ENCODE measurements around the gene PKP1. TPM values are rescaled to one million over a fixed set of nuclear protein-coding genes. Genes with fewer than 3 reads are reported as not detected.

PKP1 gene
- total and polyA plus RNA-seq, 5 donors from 2014 or later: not detected

DNA sequence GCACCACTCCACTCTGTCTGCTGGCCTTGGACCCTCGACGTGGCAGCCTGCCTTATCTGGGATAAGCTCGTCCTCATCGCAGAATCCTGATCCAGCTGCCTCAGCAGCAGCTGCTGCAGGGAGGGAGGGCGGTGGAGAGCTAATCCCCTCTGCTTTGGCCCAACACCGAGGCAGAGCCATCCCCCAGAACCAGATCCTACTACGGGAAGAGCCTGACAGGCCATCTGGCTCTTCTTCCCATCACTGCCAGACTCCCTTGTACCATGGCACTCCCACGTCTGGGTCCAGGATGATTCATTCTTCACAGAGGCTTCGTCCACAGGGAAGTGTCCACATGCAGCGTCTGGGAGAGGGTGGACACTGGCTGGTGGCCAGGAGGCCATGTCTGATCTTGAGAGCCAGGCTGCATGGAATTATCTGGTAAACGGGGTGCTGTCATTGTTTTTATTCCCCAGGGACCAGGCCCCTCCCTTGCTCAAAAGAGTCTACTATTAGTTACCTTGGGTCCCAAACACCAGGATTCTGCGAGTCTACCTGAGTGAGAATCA is 14.6 kb upstream of the PKP1 start:
- Mint-ChIP-seq H3K36me3 (no peaks in the 10 kb centered on the region), H3K4me1 (no peaks in the 10 kb centered on the region), H3K27me3 (peaks cover 30% of the 10 kb centered on the region), H3K4me3 (no peak overlapping the region), H3K9me3 (no peaks in the 10 kb centered on the region), H3K27ac (no peak overlapping the region)
- Histone ChIP-seq H3K27ac (ENCODE audit: insufficient read depth, low read length, poor library complexity, severe bottlenecking) (no peak overlapping the region), H3K27me3 (ENCODE audit: control insufficient read depth, insufficient read depth, low read length) (peaks cover 7% of the 10 kb centered on the region), H3K4me3 (ENCODE audit: low read depth, low read length) (no peak overlapping the region), H3K4me1 (ENCODE audit: control insufficient read depth, insufficient read depth, low read length, poor library complexity, severe bottlenecking) (no peaks in the 10 kb centered on the region), H3K36me3 (ENCODE audit: control insufficient read depth, insufficient read depth, low read length) (no peaks in the 10 kb centered on the region), H3K9me3 (ENCODE audit: control insufficient read depth in 2 of 2, low read length in 2 of 2) (no peaks in the 10 kb centered on the region)
- DNase-seq (no peak), ATAC-seq (ENCODE audit: low read depth in 2 of 2) (no peak)

DNA sequence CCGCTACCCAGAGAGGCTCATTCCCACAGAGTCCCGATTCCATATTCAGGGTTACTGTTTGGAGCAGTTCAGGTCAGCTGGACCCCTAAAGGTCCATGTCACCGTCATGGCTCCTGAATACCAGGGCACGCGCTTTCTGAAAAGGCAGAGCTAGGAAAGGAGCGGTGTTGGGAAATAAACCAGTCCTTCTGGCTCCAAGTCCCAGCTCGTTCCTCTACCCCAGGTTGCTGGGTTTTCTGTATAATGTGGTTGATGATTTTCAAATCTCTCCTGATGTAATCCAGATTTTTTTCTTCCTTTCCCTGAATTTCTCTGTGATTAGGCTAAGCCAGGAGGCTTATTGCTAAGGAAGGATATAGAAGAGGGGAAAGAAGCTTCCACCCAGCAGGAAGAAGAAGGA is 14.0 kb upstream of the PKP1 start:
- H3K9me3 ChIP-seq (ENCODE audit: control insufficient read depth in 2 of 2, low read length in 2 of 2): no peaks in the 10 kb centered on the region
- peaks cover 7% of the 10 kb centered on the region for H3K27me3 ChIP-seq (ENCODE audit: control insufficient read depth, insufficient read depth, low read length)
- no peaks in the 10 kb centered on the region for H3K36me3 ChIP-seq (ENCODE audit: control insufficient read depth, insufficient read depth, low read length)
- no peak overlapping the region for H3K4me3 ChIP-seq (ENCODE audit: low read depth, low read length)
- no peaks in the 10 kb centered on the region for H3K4me1 Mint-ChIP-seq
- H3K4me3 Mint-ChIP-seq: no peak overlapping the region
- DNase-seq (no peak), ATAC-seq (ENCODE audit: low read depth in 2 of 2) (no peak)
- peaks cover 30% of the 10 kb centered on the region for H3K27me3 Mint-ChIP-seq
- H3K9me3 Mint-ChIP-seq: no peaks in the 10 kb centered on the region
- no peak overlapping the region for H3K27ac ChIP-seq (ENCODE audit: insufficient read depth, low read length, poor library complexity, severe bottlenecking)
- no peaks in the 10 kb centered on the region for H3K36me3 Mint-ChIP-seq
- H3K4me1 ChIP-seq (ENCODE audit: control insufficient read depth, insufficient read depth, low read length, poor library complexity, severe bottlenecking): no peaks in the 10 kb centered on the region
- H3K27ac Mint-ChIP-seq: no peak overlapping the region

GRCh38 chr1:201269900-201270410 is 13.4 kb upstream of the PKP1 start:
- H3K27me3 ChIP-seq (ENCODE audit: control insufficient read depth, insufficient read depth, low read length): peaks cover 7% of the 10 kb centered on the region
- Mint-ChIP-seq H3K9me3 (no peaks in the 10 kb centered on the region), H3K27me3 (peaks cover 30% of the 10 kb centered on the region), H3K4me3 (no peak overlapping the region), H3K4me1 (no peaks in the 10 kb centered on the region), H3K27ac (no peak overlapping the region), H3K36me3 (no peaks in the 10 kb centered on the region)
- no peaks in the 10 kb centered on the region for H3K4me1 ChIP-seq (ENCODE audit: control insufficient read depth, insufficient read depth, low read length, poor library complexity, severe bottlenecking)
- no peak for DNase-seq
- no peak overlapping the region for H3K27ac ChIP-seq (ENCODE audit: insufficient read depth, low read length, poor library complexity, severe bottlenecking)
- H3K4me3 ChIP-seq (ENCODE audit: low read depth, low read length): no peak overlapping the region
- H3K36me3 ChIP-seq (ENCODE audit: control insufficient read depth, insufficient read depth, low read length): no peaks in the 10 kb centered on the region
- no peak for ATAC-seq (ENCODE audit: low read depth in 2 of 2)
- no peaks in the 10 kb centered on the region for H3K9me3 ChIP-seq (ENCODE audit: control insufficient read depth in 2 of 2, low read length in 2 of 2)

DNA sequence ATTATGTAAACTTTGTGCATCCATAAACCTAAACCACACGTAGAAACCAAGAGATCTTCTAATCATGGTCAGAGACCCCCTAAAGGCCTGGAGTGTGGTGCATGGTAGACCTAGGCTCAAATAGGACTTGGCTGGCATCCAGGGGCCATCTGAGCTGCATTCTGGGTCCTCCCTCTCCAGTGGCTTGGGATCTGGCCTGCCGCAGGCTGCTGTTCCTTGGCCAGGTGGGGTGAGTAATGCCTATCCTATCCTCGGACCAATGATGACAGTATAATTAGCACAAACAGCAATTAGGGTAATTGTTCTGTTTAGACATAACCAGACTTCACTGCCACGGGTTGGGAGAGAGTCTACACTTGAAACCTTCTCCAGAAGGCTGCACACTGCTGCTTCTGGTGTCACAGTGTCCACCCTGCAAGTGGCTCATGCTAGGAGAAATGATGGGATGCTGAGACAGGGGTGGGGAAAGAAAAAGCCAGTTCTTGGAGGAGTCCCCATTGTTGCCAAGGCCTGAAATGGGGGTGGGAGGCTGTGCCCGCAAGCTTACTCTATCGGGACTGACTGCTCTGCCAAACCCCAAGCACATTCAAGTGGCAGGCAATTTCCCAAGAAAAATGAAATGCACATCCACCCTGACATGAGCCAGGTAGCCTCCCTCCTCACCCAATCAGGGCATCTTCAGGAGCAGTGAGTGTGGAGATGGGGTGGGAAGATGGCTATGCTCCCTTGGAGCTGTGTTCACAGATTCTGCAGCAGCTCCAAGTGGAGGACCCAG is 12.5 kb upstream of the PKP1 start:
- H3K36me3 ChIP-seq (ENCODE audit: control insufficient read depth, insufficient read depth, low read length): no peaks in the 10 kb centered on the region
- ATAC-seq (ENCODE audit: low read depth in 2 of 2) (no peak), DNase-seq (no peak)
- Mint-ChIP-seq H3K9me3 (no peaks in the 10 kb centered on the region), H3K4me3 (no peak overlapping the region), H3K36me3 (no peaks in the 10 kb centered on the region), H3K4me1 (no peaks in the 10 kb centered on the region), H3K27ac (no peak overlapping the region), H3K27me3 (peaks cover 25% of the 10 kb centered on the region)
- H3K9me3 ChIP-seq (ENCODE audit: control insufficient read depth in 2 of 2, low read length in 2 of 2): no peaks in the 10 kb centered on the region
- H3K4me3 ChIP-seq (ENCODE audit: low read depth, low read length): no peak overlapping the region
- H3K27me3 ChIP-seq (ENCODE audit: control insufficient read depth, insufficient read depth, low read length): peaks cover 7% of the 10 kb centered on the region
- no peaks in the 10 kb centered on the region for H3K4me1 ChIP-seq (ENCODE audit: control insufficient read depth, insufficient read depth, low read length, poor library complexity, severe bottlenecking)
- H3K27ac ChIP-seq (ENCODE audit: insufficient read depth, low read length, poor library complexity, severe bottlenecking): no peak overlapping the region

- Histone ChIP-seq H3K27me3 (ENCODE audit: control insufficient read depth, insufficient read depth, low read length) (no peaks in the 10 kb centered on the region), H3K9me3 (ENCODE audit: control insufficient read depth in 2 of 2, low read length in 2 of 2) (no peaks in the 10 kb centered on the region), H3K27ac (ENCODE audit: insufficient read depth, low read length, poor library complexity, severe bottlenecking) (no peak overlapping the region), H3K36me3 (ENCODE audit: control insufficient read depth, insufficient read depth, low read length) (no peaks in the 10 kb centered on the region), H3K4me1 (ENCODE audit: control insufficient read depth, insufficient read depth, low read length, poor library complexity, severe bottlenecking) (no peaks in the 10 kb centered on the region), H3K4me3 (ENCODE audit: low read depth, low read length) (no peak overlapping the region)
- H3K27me3 Mint-ChIP-seq: peaks cover 5% of the 10 kb centered on the region
- no peak overlapping the region for H3K4me3 Mint-ChIP-seq
- no peak overlapping the region for H3K27ac Mint-ChIP-seq
- H3K4me1 Mint-ChIP-seq: no peaks in the 10 kb centered on the region
- peaks cover 0 to under 1% (median 0%) of the 10 kb centered on the region in 7 donors for H3K9me3 Mint-ChIP-seq
- H3K36me3 Mint-ChIP-seq: no peaks in the 10 kb centered on the region
- no peak for ATAC-seq (ENCODE audit: low read depth in 2 of 2)
- DNase-seq: no peak
Measured at GRCh38 chr1:201272799-201273198, 10.5 kb upstream of the PKP1 start.

DNA sequence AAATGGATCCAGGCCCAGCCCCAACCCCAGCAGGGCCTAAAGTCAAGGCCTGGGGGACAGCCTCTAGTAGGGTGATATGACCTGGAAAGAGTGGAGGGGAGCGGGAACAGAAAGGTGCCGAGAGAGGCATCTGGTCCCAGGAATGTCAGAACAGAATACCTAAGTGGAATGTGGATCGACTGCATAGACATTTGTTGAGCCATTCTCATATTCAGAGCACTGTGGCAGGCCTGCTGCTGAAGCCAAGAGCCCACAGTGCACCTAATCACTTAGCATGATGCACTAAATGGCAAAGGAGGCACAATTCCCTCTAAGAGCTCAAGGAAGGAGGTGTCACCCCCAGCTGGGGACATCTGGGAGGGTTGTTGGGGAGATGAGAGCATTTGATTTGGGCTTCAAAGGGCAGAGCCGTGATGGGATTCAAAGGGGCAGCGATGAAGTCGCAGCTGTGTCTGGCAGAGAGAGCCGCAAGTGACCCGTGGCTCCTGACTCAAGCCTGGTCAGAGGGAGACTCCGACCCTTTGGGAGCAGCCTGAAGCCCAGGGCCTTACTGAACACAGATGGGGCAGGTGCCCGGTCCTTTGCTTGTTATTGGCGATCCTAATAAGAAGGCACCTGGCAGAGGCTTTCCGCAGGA is 8.6 kb upstream of the PKP1 start:
- H3K27me3 Mint-ChIP-seq: no peaks in the 10 kb centered on the region

DNA sequence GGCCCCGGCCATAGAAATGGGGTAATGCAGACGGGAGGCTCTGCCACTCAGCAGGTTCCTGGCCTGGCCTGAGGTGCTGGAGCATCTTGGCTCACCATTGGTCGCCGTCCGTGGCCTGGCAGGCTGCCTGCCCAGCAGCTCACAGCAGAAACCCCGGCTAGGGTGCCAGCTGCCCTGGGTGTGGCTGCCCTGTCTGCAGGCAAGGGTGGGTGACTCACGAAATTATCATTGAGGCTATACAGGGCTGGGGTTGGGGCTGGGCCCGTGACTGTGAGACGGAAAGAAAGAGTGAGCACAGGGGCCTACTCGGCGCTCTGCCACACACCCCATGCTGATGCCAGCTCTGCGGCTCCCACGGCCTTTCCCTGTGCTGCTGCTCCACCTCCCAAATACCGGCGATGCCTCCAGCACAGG is 8.0 kb upstream of the PKP1 start:
- Mint-ChIP-seq H3K9me3 (peaks cover 0 to 1% (median 0%) of the 10 kb centered on the region in 7 donors), H3K4me1 (no peaks in the 10 kb centered on the region), H3K27me3 (peaks cover 1% of the 10 kb centered on the region), H3K4me3 (no peak overlapping the region), H3K27ac (no peak overlapping the region), H3K36me3 (no peaks in the 10 kb centered on the region)
- no peak overlapping the region for H3K27ac ChIP-seq (ENCODE audit: insufficient read depth, low read length, poor library complexity, severe bottlenecking)
- DNase-seq (no peak), ATAC-seq (ENCODE audit: low read depth in 2 of 2) (no peak)
- no peak overlapping the region for H3K4me3 ChIP-seq (ENCODE audit: low read depth, low read length)
- H3K4me1 ChIP-seq (ENCODE audit: control insufficient read depth, insufficient read depth, low read length, poor library complexity, severe bottlenecking): no peaks in the 10 kb centered on the region
- no peaks in the 10 kb centered on the region for H3K9me3 ChIP-seq (ENCODE audit: control insufficient read depth in 2 of 2, low read length in 2 of 2)
- no peaks in the 10 kb centered on the region for H3K27me3 ChIP-seq (ENCODE audit: control insufficient read depth, insufficient read depth, low read length)
- no peaks in the 10 kb centered on the region for H3K36me3 ChIP-seq (ENCODE audit: control insufficient read depth, insufficient read depth, low read length)

More for the DNA sequence above, 8.6 kb upstream of the PKP1 start:
- Histone ChIP-seq H3K27ac (ENCODE audit: insufficient read depth, low read length, poor library complexity, severe bottlenecking) (no peak overlapping the region), H3K9me3 (ENCODE audit: control insufficient read depth in 2 of 2, low read length in 2 of 2) (no peaks in the 10 kb centered on the region), H3K4me3 (ENCODE audit: low read depth, low read length) (no peak overlapping the region), H3K4me1 (ENCODE audit: control insufficient read depth, insufficient read depth, low read length, poor library complexity, severe bottlenecking) (no peaks in the 10 kb centered on the region), H3K27me3 (ENCODE audit: control insufficient read depth, insufficient read depth, low read length) (no peaks in the 10 kb centered on the region), H3K36me3 (ENCODE audit: control insufficient read depth, insufficient read depth, low read length) (no peaks in the 10 kb centered on the region)
- peaks cover 0 to 1% (median 0%) of the 10 kb centered on the region in 7 donors for H3K9me3 Mint-ChIP-seq
- no peaks in the 10 kb centered on the region for H3K4me1 Mint-ChIP-seq
- no peak overlapping the region for H3K27ac Mint-ChIP-seq
- ATAC-seq (ENCODE audit: low read depth in 2 of 2): no peak
- no peaks in the 10 kb centered on the region for H3K36me3 Mint-ChIP-seq
- H3K4me3 Mint-ChIP-seq: peak overlapping the region in 1 of 4 donors; percentile 48
- no peak for DNase-seq

Data from CD4-positive, CD25-positive, alpha-beta regulatory T cell (primary cell).